Measurements from ENCODE around the gene KCNH1.

KCNH1 gene

GRCh38 chr1:210635108-210635507, 498.8 kb downstream of the KCNH1 start:
- no peak for DNase-seq (ENCODE audit: low read depth)
- no peak overlapping the region for H3K4me3 ChIP-seq (ENCODE audit: low read length)
- no peak for TF ChIP-seq CTCF (conservative IDR thresholded peaks at IDR 0.05; ENCODE audit: low read depth, low read length)

GRCh38 chr1:210633636-210634035, 500.3 kb downstream of the KCNH1 start:
- no peak for DNase-seq (ENCODE audit: low read depth)
- no peak overlapping the region for H3K4me3 ChIP-seq (ENCODE audit: low read length)
- TF ChIP-seq CTCF (conservative IDR thresholded peaks at IDR 0.05; ENCODE audit: low read depth, low read length), result no peak

- DNase-seq (ENCODE audit: low read depth), result no peak
- no peak overlapping the region for H3K4me3 ChIP-seq (ENCODE audit: low read length)
- TF ChIP-seq CTCF (conservative IDR thresholded peaks at IDR 0.05; ENCODE audit: low read depth, low read length), result no peak
These were observed 500.8 kb downstream of the KCNH1 start for GRCh38 chr1:210633140-210633539.

- no peak for TF ChIP-seq CTCF (conservative IDR thresholded peaks at IDR 0.05; ENCODE audit: low read depth, low read length)
- H3K4me3 ChIP-seq (ENCODE audit: low read length), result no peak overlapping the region
- no peak for DNase-seq (ENCODE audit: low read depth)
These were observed 502.5 kb downstream of the KCNH1 start for GRCh38 chr1:210631399-210631798.

GRCh38 chr1:210629276-210629675, 504.7 kb downstream of the KCNH1 start:
- TF ChIP-seq CTCF (conservative IDR thresholded peaks at IDR 0.05; ENCODE audit: low read depth, low read length), result no peak
- H3K4me3 ChIP-seq (ENCODE audit: low read length), result no peak overlapping the region
- no peak for DNase-seq (ENCODE audit: low read depth)

- H3K4me3 ChIP-seq (ENCODE audit: low read length), result no peak overlapping the region
- no peak for DNase-seq (ENCODE audit: low read depth)
- TF ChIP-seq CTCF (conservative IDR thresholded peaks at IDR 0.05; ENCODE audit: low read depth, low read length), result no peak
These were observed 506.2 kb downstream of the KCNH1 start for GRCh38 chr1:210627755-210628154.

Measured in retinal pigment epithelial cell (primary cell).